Mesendoderm (in vitro differentiated cells): Measurements from ENCODE around the gene PCGF5.

Source experiments
- DNase-seq: peaks from one replicate; pipeline ENCODE4 v3.0.0; 2013
- H2AK5ac ChIP-seq: 2 replicates; pipeline ENCODE4 v1.6.1; 2013; ENCODE audit warnings: low read length, inconsistent platforms
- H2BK120ac ChIP-seq: 2 replicates; pipeline ENCODE4 v1.6.1; 2013; ENCODE audit warnings: low read depth, mild to moderate bottlenecking, low read length, moderate library complexity, mixed read lengths
- H2BK15ac ChIP-seq: replicated peaks from 2 replicates; pipeline ENCODE4 v1.6.1; 2013; ENCODE audit warnings: low read depth, mild to moderate bottlenecking, moderate library complexity
- H2BK5ac ChIP-seq: 2 replicates; pipeline ENCODE4 v1.6.1; 2013; ENCODE audit warnings: low read length, inconsistent platforms
- H3K18ac ChIP-seq: 2 replicates; pipeline ENCODE4 v1.6.1; 2013; ENCODE audit warnings: mild to moderate bottlenecking, low read length, mixed read lengths
- H3K23ac ChIP-seq: one replicate; pipeline ENCODE4 v1.6.1; 2013; ENCODE audit warnings: low read length
- H3K27ac ChIP-seq: 2 replicates; pipeline ENCODE4 v1.5.1; 2013; ENCODE audit warnings: low read depth, mild to moderate bottlenecking, inconsistent platforms, low read length, moderate library complexity
- H3K27me3 ChIP-seq: 2 replicates; pipeline ENCODE4 v1.6.1; 2013; ENCODE audit warnings: low read length, control low read depth, mild to moderate bottlenecking, inconsistent platforms; ENCODE audit not compliant: insufficient read depth, poor library complexity
- H3K36me3 ChIP-seq: 2 replicates; pipeline ENCODE4 v1.6.1; 2013; ENCODE audit warnings: low read length, inconsistent platforms; ENCODE audit not compliant: control insufficient read depth, insufficient read depth
- H3K4ac ChIP-seq: one replicate; pipeline ENCODE4 v1.6.1; 2013; ENCODE audit warnings: low read depth, mild to moderate bottlenecking, low read length, moderate library complexity
- H3K4me1 ChIP-seq: 2 replicates; pipeline ENCODE4 v1.6.1; 2013; ENCODE audit warnings: low read depth, low read length, inconsistent platforms; ENCODE audit not compliant: control insufficient read depth
- H3K4me2 ChIP-seq: 2 replicates; pipeline ENCODE4 v1.6.1; 2013; ENCODE audit warnings: low read length
- H3K4me3 ChIP-seq: 2 replicates; pipeline ENCODE4 v1.5.1; 2013; ENCODE audit warnings: mild to moderate bottlenecking, low read length
- H3K56ac ChIP-seq: one replicate; pipeline ENCODE4 v1.6.1; 2013; ENCODE audit warnings: low read length
- H3K79me1 ChIP-seq: 2 replicates; pipeline ENCODE4 v1.6.1; 2013; ENCODE audit warnings: low read length, inconsistent platforms
- H3K79me2 ChIP-seq: 2 replicates; pipeline ENCODE4 v1.6.1; 2013; ENCODE audit warnings: mild to moderate bottlenecking, low read length; ENCODE audit not compliant: control insufficient read depth, insufficient read depth
- H3K9ac ChIP-seq: 2 replicates; pipeline ENCODE4 v1.6.1; 2013; ENCODE audit warnings: low read length, inconsistent platforms
- H4K5ac ChIP-seq: one replicate; pipeline ENCODE4 v1.6.1; 2013; ENCODE audit warnings: low read length
- H4K8ac ChIP-seq: one replicate; pipeline ENCODE4 v1.6.1; 2013; ENCODE audit warnings: low read depth, mild to moderate bottlenecking, control low read depth, low read length, moderate library complexity
- WGBS: extraction: QIAGEN DNeasy Blood & Tissue Kit; methylation state at CpG from one replicate; pipeline ENCODE4 v1.1.7; 2013; ENCODE audit warnings: low lambda C conversion rate, missing lambda C conversion rate; ENCODE audit not compliant: insufficient coverage; ENCODE audit errors: extremely low coverage; 5-methylcytosine and 5-hydroxymethylcytosine counted together

PCGF5 gene

GRCh38 chr10:91214911-91215310 lies 5.6 kb upstream of the PCGF5 start:
- no peaks in the 10 kb centered on the region for H3K79me2 ChIP-seq
- H3K79me1 ChIP-seq = no peaks in the 10 kb centered on the region
- no peaks in the 10 kb centered on the region for H3K36me3 ChIP-seq
- no peak for DNase-seq
- no peak overlapping the region for H3K56ac ChIP-seq
- no peak overlapping the region for H3K23ac ChIP-seq
- H2BK5ac ChIP-seq = no peak overlapping the region
- H2AK5ac ChIP-seq = no peak overlapping the region
- H2BK15ac ChIP-seq = no peak overlapping the region
- WGBS = 100% methylated on average over 1 of the region's 2 CpGs
- H3K4me1 ChIP-seq = no peaks in the 10 kb centered on the region
- H2BK120ac ChIP-seq = no peak overlapping the region
- H4K8ac ChIP-seq = no peak overlapping the region
- H3K9ac ChIP-seq = no peak overlapping the region
- no peak overlapping the region for H4K5ac ChIP-seq
- no peak overlapping the region for H3K4me3 ChIP-seq
- H3K18ac ChIP-seq = no peak overlapping the region
- H3K4me2 ChIP-seq = no peak overlapping the region
- no peak overlapping the region for H3K4ac ChIP-seq
- no peak overlapping the region for H3K27ac ChIP-seq
- H3K27me3 ChIP-seq = peaks cover 4% of the 10 kb centered on the region

DNA sequence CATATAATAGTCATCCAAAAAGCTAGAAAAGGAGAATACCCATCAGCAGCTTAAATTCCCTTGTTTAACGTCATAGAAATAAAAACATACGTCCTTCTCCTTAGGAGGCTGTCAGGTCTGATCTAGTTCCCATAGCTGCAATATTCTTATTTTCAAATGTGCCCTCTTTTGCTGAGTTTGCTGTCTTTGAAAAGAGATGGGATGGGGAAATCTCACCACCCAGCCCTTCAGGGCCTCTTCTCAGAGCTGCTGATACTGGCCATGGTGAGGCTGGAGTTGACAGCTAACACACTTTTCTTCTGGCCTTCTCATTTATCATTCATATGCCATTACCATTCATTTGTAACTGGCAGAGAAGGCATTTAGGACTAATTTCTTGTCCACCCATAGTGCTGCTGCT lies 5.1 kb upstream of the PCGF5 start:
- no CpG with 5 or more reads among the region's 2 CpGs for WGBS
- peaks cover 4% of the 10 kb centered on the region for H3K27me3 ChIP-seq

GRCh38 chr10:91219371-91220193 lies 881 bp upstream of the PCGF5 start:
- Histone ChIP-seq H3K9ac (no peak overlapping the region), H2BK5ac (no peak overlapping the region), H3K18ac (no peak overlapping the region), H4K8ac (no peak overlapping the region), H3K4me3 (no peak overlapping the region), H3K36me3 (no peaks in the 10 kb centered on the region), H3K27ac (no peak overlapping the region), H3K56ac (no peak overlapping the region), H3K23ac (no peak overlapping the region), H3K4ac (no peak overlapping the region), H2BK15ac (no peak overlapping the region), H3K79me2 (no peaks in the 10 kb centered on the region), H3K27me3 (peaks cover 11% of the 10 kb centered on the region), H2BK120ac (no peak overlapping the region), H2AK5ac (no peak overlapping the region), H4K5ac (no peak overlapping the region), H3K4me1 (peaks cover 2% of the 10 kb centered on the region), H3K79me1 (no peaks in the 10 kb centered on the region), H3K4me2 (no peak overlapping the region)
- WGBS = no CpG with 5 or more reads among the region's 8 CpGs
- no peak for DNase-seq

More for the DNA sequence above, 5.1 kb upstream of the PCGF5 start:
- Histone ChIP-seq H3K36me3 (no peaks in the 10 kb centered on the region), H3K23ac (no peak overlapping the region), H3K79me1 (no peaks in the 10 kb centered on the region), H2BK5ac (no peak overlapping the region), H3K4me1 (no peaks in the 10 kb centered on the region), H3K4me3 (no peak overlapping the region), H3K4me2 (no peak overlapping the region), H3K79me2 (no peaks in the 10 kb centered on the region), H4K5ac (no peak overlapping the region), H2AK5ac (no peak overlapping the region), H2BK15ac (no peak overlapping the region), H2BK120ac (no peak overlapping the region), H3K4ac (no peak overlapping the region), H3K27ac (no peak overlapping the region), H3K56ac (no peak overlapping the region), H4K8ac (no peak overlapping the region), H3K18ac (no peak overlapping the region), H3K9ac (no peak overlapping the region)
- no peak for DNase-seq

DNA sequence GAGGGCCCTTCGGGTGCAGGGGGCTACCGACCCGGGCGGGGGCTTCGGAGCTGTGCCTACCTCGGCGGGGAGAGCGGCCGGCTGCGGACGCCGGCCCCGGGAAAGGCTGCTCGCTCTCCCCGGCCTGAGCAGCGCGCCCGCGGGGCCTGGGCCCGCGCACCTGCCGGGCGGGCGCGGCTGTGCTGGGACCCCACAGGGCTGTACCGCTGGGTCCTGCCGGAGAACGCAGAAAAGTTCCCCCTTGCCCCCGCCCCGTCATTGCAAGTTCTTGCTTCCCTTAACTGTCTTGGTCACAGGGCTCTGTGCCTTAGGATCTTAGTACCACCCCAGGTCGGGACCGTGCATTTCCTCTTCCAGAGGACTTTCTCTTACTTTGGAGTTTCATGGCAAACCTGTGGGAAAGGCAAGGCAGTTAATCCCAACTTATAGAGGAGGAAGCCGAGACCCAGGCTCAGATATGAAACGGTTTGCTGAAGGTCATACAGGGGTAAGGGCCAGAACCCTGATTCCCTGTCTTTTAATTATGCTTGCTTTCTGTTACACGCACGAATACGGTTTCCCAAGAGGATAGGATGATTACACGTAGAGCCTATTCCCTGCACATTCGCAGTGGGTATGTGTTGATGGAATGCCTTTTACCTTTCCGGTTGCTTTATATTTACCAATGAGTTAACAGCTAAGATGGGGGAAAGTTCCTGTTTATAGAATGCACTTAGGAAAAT lies 652 bp downstream of the PCGF5 start:
- Histone ChIP-seq H3K4me1 (peaks cover 2% of the 10 kb centered on the region), H3K4me2 (peak overlapping the region; percentile 66), H4K8ac (no peak overlapping the region), H2AK5ac (no peak overlapping the region), H3K27me3 (peaks cover 11% of the 10 kb centered on the region), H3K4ac (no peak overlapping the region), H2BK120ac (no peak overlapping the region), H3K27ac (no peak overlapping the region), H3K23ac (no peak overlapping the region), H3K36me3 (no peaks in the 10 kb centered on the region), H3K79me1 (no peaks in the 10 kb centered on the region), H3K18ac (peak overlapping the region; percentile 91), H2BK15ac (no peak overlapping the region), H3K79me2 (no peaks in the 10 kb centered on the region), H3K9ac (peak overlapping the region; percentile 61), H2BK5ac (no peak overlapping the region), H4K5ac (no peak overlapping the region), H3K4me3 (peak overlapping the region; percentile 28), H3K56ac (peak overlapping the region; percentile 79)
- WGBS = no CpG with 5 or more reads among the region's 40 CpGs
- peak; percentile 34 for DNase-seq

- no peaks in the 10 kb centered on the region for H3K36me3 ChIP-seq
- H2AK5ac ChIP-seq = no peak overlapping the region
- H3K4me2 ChIP-seq = no peak overlapping the region
- H3K4me3 ChIP-seq = no peak overlapping the region
- H3K56ac ChIP-seq = no peak overlapping the region
- no CpG with 5 or more reads among the region's 3 CpGs for WGBS
- H3K27me3 ChIP-seq = peaks cover 7% of the 10 kb centered on the region
- no peak overlapping the region for H3K18ac ChIP-seq
- H2BK15ac ChIP-seq = no peak overlapping the region
- H2BK120ac ChIP-seq = no peak overlapping the region
- H3K27ac ChIP-seq = no peak overlapping the region
- H3K4ac ChIP-seq = no peak overlapping the region
- peaks cover 2% of the 10 kb centered on the region for H3K4me1 ChIP-seq
- no peak overlapping the region for H3K9ac ChIP-seq
- no peak overlapping the region for H3K23ac ChIP-seq
- DNase-seq = no peak
- no peak overlapping the region for H4K5ac ChIP-seq
- H4K8ac ChIP-seq = no peak overlapping the region
- H3K79me1 ChIP-seq = no peaks in the 10 kb centered on the region
- no peaks in the 10 kb centered on the region for H3K79me2 ChIP-seq
- no peak overlapping the region for H2BK5ac ChIP-seq
These were observed 5.6 kb downstream of the PCGF5 start for GRCh38 chr10:91226093-91226492.
